Neural cell (in vitro differentiated cells): ENCODE measurements around the gene CRKL. TPM values are rescaled to one million over a fixed set of nuclear protein-coding genes. Genes with fewer than 3 reads are reported as not detected.

Source experiments
- H2AFZ ChIP-seq: fragments of 200-600, 300-800 bp; sonication (generic), shearing (Covaris generic); 2 replicates; pipeline ENCODE4 v1.6.0; 2014; ENCODE audit warnings: low read depth, mild to moderate bottlenecking, antibody characterized with exemption, low read length, moderate library complexity
- H3F3A ChIP-seq: fragments of 200-600 bp; shearing (Covaris generic); 2 replicates; pipeline ENCODE4 v1.6.1; 2016; ENCODE audit warnings: mild to moderate bottlenecking, moderate library complexity, mixed read lengths, antibody characterized with exemption, low read length; ENCODE audit not compliant: insufficient read depth, poor library complexity, severe bottlenecking
- H3K27ac ChIP-seq: fragments of 200-600, 300-800 bp; sonication (generic), shearing (Covaris generic); 2 replicates; pipeline ENCODE4 v1.5.1; 2014; ENCODE audit warnings: mild to moderate bottlenecking, low read length, moderate library complexity
- H3K27me3 ChIP-seq: fragments of 300-800, 200-600 bp; sonication (generic), shearing (Covaris generic); 2 replicates; pipeline ENCODE4 v1.6.0; 2014; ENCODE audit warnings: mild to moderate bottlenecking, low read depth, low read length, moderate library complexity; ENCODE audit not compliant: insufficient read depth
- H3K36me3 ChIP-seq: fragments of 300-800, 200-600 bp; sonication (generic), shearing (Covaris generic); 2 replicates; pipeline ENCODE4 v1.5.1; 2014; ENCODE audit warnings: mild to moderate bottlenecking, antibody characterized with exemption, low read length, moderate library complexity; ENCODE audit not compliant: insufficient read depth
- H3K4me2 ChIP-seq: fragments of 300-800, 200-600 bp; sonication (generic), shearing (Covaris generic); 2 replicates; pipeline ENCODE4 v1.6.0; 2014; ENCODE audit warnings: mild to moderate bottlenecking, low read length
- H3K4me3 ChIP-seq: fragments of 300-800, 200-600 bp; sonication (generic), shearing (Covaris generic); 2 replicates; pipeline ENCODE4 v1.5.1; 2014; ENCODE audit warnings: mild to moderate bottlenecking, low read length, moderate library complexity
- H3K79me2 ChIP-seq: fragments of 200-600 bp; shearing (Covaris generic); replicated peaks from 2 replicates; pipeline ENCODE4 v1.6.0; 2014; ENCODE audit warnings: mild to moderate bottlenecking, low read length, moderate library complexity; ENCODE audit not compliant: insufficient read depth
- H3K9ac ChIP-seq: fragments of 300-800, 200-600 bp; sonication (generic), shearing (Covaris generic); 2 replicates; pipeline ENCODE4 v1.6.1; 2016; ENCODE audit warnings: mild to moderate bottlenecking, low read length, mixed read lengths
- H3K9me2 ChIP-seq: fragments of 200-600 bp; shearing (Covaris generic); 2 replicates; pipeline ENCODE4 v1.6.1; 2016; ENCODE audit warnings: mild to moderate bottlenecking, low read length, mixed read lengths; ENCODE audit not compliant: insufficient read depth
- H3K9me3 ChIP-seq: fragments of 200-600, 300-800 bp; sonication (generic), shearing (Covaris generic); 2 replicates; pipeline ENCODE4 v1.6.1; 2016; ENCODE audit warnings: mild to moderate bottlenecking, mixed run types, low read length, moderate library complexity, mixed read lengths
- H4K20me1 ChIP-seq: fragments of 200-600 bp; shearing (Covaris generic); 2 replicates; pipeline ENCODE4 v1.6.1; 2016; ENCODE audit warnings: mild to moderate bottlenecking, mixed run types; ENCODE audit not compliant: insufficient read depth
- CTCF ChIP-seq: fragments of 450-650 bp; IDR thresholded peaks from 2 replicates; pipeline ENCODE4 v1.5.1; 2014; ENCODE audit warnings: antibody characterized with exemption, mild to moderate bottlenecking, moderate library complexity; ENCODE audit not compliant: poor library complexity, severe bottlenecking
- EP300 ChIP-seq: fragments of 450-650 bp; conservative IDR thresholded peaks from 2 replicates; pipeline ENCODE4 v1.6.1; 2014; ENCODE audit warnings: antibody characterized with exemption, mild to moderate bottlenecking, moderate library complexity; ENCODE audit not compliant: poor library complexity, severe bottlenecking
- EZH2 ChIP-seq: fragments of 200-600, 300-800 bp; shearing (Covaris generic), sonication (generic); IDR thresholded peaks from 2 replicates; pipeline ENCODE4 v1.6.1; 2014; ENCODE audit warnings: antibody characterized with exemption, low read length, borderline replicate concordance, mild to moderate bottlenecking; ENCODE audit not compliant: insufficient read depth, poor library complexity, severe bottlenecking
- MXI1 ChIP-seq: fragments of 450-650 bp; conservative IDR thresholded peaks from 2 replicates; pipeline ENCODE4 v1.6.1; 2014; ENCODE audit warnings: antibody characterized with exemption, mild to moderate bottlenecking; ENCODE audit not compliant: poor library complexity, severe bottlenecking
- POLR2AphosphoS5 ChIP-seq: IDR thresholded peaks from 2 replicates; pipeline ENCODE4 v1.6.1; 2012
- RAD21 ChIP-seq: fragments of 450-650 bp; conservative IDR thresholded peaks from 2 replicates; pipeline ENCODE4 v1.6.1; 2014; ENCODE audit warnings: antibody characterized with exemption, mild to moderate bottlenecking, moderate library complexity
- REST ChIP-seq: IDR thresholded peaks from 2 replicates; pipeline ENCODE4 v1.6.1; 2012; ENCODE audit warnings: borderline replicate concordance
- SMC3 ChIP-seq: fragments of 450-650 bp; conservative IDR thresholded peaks from 2 replicates; pipeline ENCODE4 v1.6.1; 2014; ENCODE audit warnings: antibody characterized with exemption, mild to moderate bottlenecking, moderate library complexity; ENCODE audit not compliant: poor library complexity
- TAF1 ChIP-seq: IDR thresholded peaks from 2 replicates; pipeline ENCODE4 v1.6.1; 2012; ENCODE audit warnings: low read depth
- polyA plus RNA-seq: library from polyadenylated mRNA; depleted of rRNA; stranded (reverse); fragments of >200 nt; gene quantifications from 2 replicates; pipeline ENCODE4 v1.2.3, GENCODE V29; 2014

CRKL gene
- polyA plus RNA-seq, 1 donor from 2014 or later, result 46.8 TPM

GRCh38 chr22:21000207-21000986 lies 83.2 kb downstream of the CRKL start:
- H3K4me2 ChIP-seq, result peak overlapping the region; percentile 68
- no peaks in the 10 kb centered on the region for H3K9me2 ChIP-seq
- no peaks in the 10 kb centered on the region for H4K20me1 ChIP-seq
- H3K27ac ChIP-seq, result no peak overlapping the region
- H3K4me3 ChIP-seq, result peak overlapping the region; percentile 69
- H2AFZ ChIP-seq, result no peak overlapping the region
- no peaks in the 10 kb centered on the region for H3K36me3 ChIP-seq
- no peaks in the 10 kb centered on the region for H3F3A ChIP-seq
- peak overlapping the region; percentile 87 for H3K9ac ChIP-seq
- TF ChIP-seq TAF1 (no peak), MXI1 (no peak), RAD21 (no peak), CTCF (no peak), SMC3 (no peak), EZH2 (no peak), EP300 (no peak), POLR2AphosphoS5 (no peak), REST (no peak)
- H3K9me3 ChIP-seq, result no peaks in the 10 kb centered on the region
- no peaks in the 10 kb centered on the region for H3K27me3 ChIP-seq
- H3K79me2 ChIP-seq, result peaks cover 3% of the 10 kb centered on the region

GRCh38 chr22:21000987-21001600 lies 83.9 kb downstream of the CRKL start:
- H3K79me2 ChIP-seq, result peaks cover 3% of the 10 kb centered on the region
- peak overlapping the region; percentile 68 for H3K4me2 ChIP-seq
- H3F3A ChIP-seq, result no peaks in the 10 kb centered on the region
- peak overlapping the region; percentile 94 for H3K27ac ChIP-seq
- no peaks in the 10 kb centered on the region for H3K9me2 ChIP-seq
- H3K27me3 ChIP-seq, result no peaks in the 10 kb centered on the region
- no peaks in the 10 kb centered on the region for H3K9me3 ChIP-seq
- no peaks in the 10 kb centered on the region for H4K20me1 ChIP-seq
- peak overlapping the region; percentile 69 for H3K4me3 ChIP-seq
- no peak for TF ChIP-seq RAD21
- no peak for TF ChIP-seq EZH2
- no peak for TF ChIP-seq EP300
- TF ChIP-seq SMC3, result no peak
- TF ChIP-seq TAF1, result no peak
- TF ChIP-seq CTCF, result no peak
- TF ChIP-seq REST, result no peak
- TF ChIP-seq MXI1, result no peak
- TF ChIP-seq POLR2AphosphoS5, result no peak
- peak overlapping the region; percentile 87 for H3K9ac ChIP-seq
- H2AFZ ChIP-seq, result peak overlapping the region; percentile 68
- H3K36me3 ChIP-seq, result no peaks in the 10 kb centered on the region
